GM23338 (cell line): ENCODE measurements around the gene STX1B. TPM values are rescaled to one million over a fixed set of nuclear protein-coding genes. Genes with fewer than 3 reads are reported as not detected.
A peak's percentile ranks its signal among the peaks of the same experiment; 100 is the strongest.
"Not testable (repeated sequence)": the region's sequence is repeated elsewhere in the genome, so short reads cannot be mapped to it uniquely, and the experiment has no call there.

Experiments used
- ATAC-seq: fragments of 200-7000 bp; cut with Tn5 transposase; 3 replicates; pipeline ENCODE4 v1.9.1; 2020
- DNase-seq: peaks from one replicate; pipeline ENCODE4 v3.0.0-alpha.2; 2015; ENCODE audit warnings: low spot score
- H2AFZ ChIP-seq: fragments of 200-600 bp; sonication (generic); 2 replicates; pipeline ENCODE4 v1.8.0; 2016; ENCODE audit warnings: antibody characterized with exemption, mild to moderate bottlenecking, moderate library complexity
- H3F3A ChIP-seq: fragments of 200-600 bp; sonication (generic); replicated peaks from 2 replicates; pipeline ENCODE4 v1.8.0; 2017; ENCODE audit warnings: antibody characterized with exemption, mixed run types, low read depth
- H3K27ac ChIP-seq: fragments of 200-600 bp; sonication (generic); 2 replicates; pipeline ENCODE4 v1.6.1; 2016; ENCODE audit warnings: low read depth
- H3K27me3 ChIP-seq: fragments of 200-600 bp; sonication (generic); 2 replicates; pipeline ENCODE4 v1.8.0; 2016; ENCODE audit warnings: mild to moderate bottlenecking, mixed run types, moderate library complexity; ENCODE audit not compliant: insufficient read depth
- H3K36me3 ChIP-seq: fragments of 200-600 bp; sonication (generic); 2 replicates; pipeline ENCODE4 v1.8.0; 2016; ENCODE audit warnings: mild to moderate bottlenecking; ENCODE audit not compliant: insufficient read depth
- H3K4me1 ChIP-seq: fragments of 200-600 bp; sonication (generic); 2 replicates; pipeline ENCODE4 v1.8.0; 2016; ENCODE audit warnings: mild to moderate bottlenecking, moderate library complexity; ENCODE audit not compliant: insufficient read depth
- H3K4me2 ChIP-seq: fragments of 200-600 bp; sonication (generic); 2 replicates; pipeline ENCODE4 v1.7.1; 2017; ENCODE audit warnings: mixed run types
- H3K4me3 ChIP-seq: fragments of 200-600 bp; sonication (generic); 2 replicates; pipeline ENCODE4 v1.6.1; 2016; ENCODE audit warnings: mixed run types
- H3K79me2 ChIP-seq: fragments of 200-600 bp; sonication (generic); replicated peaks from 2 replicates; pipeline ENCODE4 v1.8.0; 2017; ENCODE audit warnings: mild to moderate bottlenecking; ENCODE audit not compliant: insufficient read depth
- H3K9me2 ChIP-seq: fragments of 200-600 bp; sonication (generic); 2 replicates; pipeline ENCODE4 v1.8.0; 2017; ENCODE audit not compliant: insufficient read depth
- H4K20me1 ChIP-seq: fragments of 200-600 bp; sonication (generic); replicated peaks from 2 replicates; pipeline ENCODE4 v1.8.0; 2017; ENCODE audit warnings: mild to moderate bottlenecking; ENCODE audit not compliant: insufficient read depth
- H3K27ac Mint-ChIP-seq: 2 replicates; pipeline ENCODE4 v1.8.0; 2020; ENCODE audit warnings: inconsistent platforms, mild to moderate bottlenecking, moderate library complexity, mixed read lengths
- H3K27me3 Mint-ChIP-seq: 3 replicates; pipeline ENCODE4 v1.8.0; 2022; ENCODE audit warnings: low read depth, mild to moderate bottlenecking, moderate library complexity, mixed read lengths, inconsistent platforms; ENCODE audit not compliant: insufficient read depth, poor library complexity
- H3K36me3 Mint-ChIP-seq: 3 replicates; pipeline ENCODE4 v1.8.0; 2021; ENCODE audit warnings: low read depth, mild to moderate bottlenecking, inconsistent platforms, moderate library complexity, mixed read lengths
- H3K4me1 Mint-ChIP-seq: 3 replicates; pipeline ENCODE4 v1.8.0; 2020; ENCODE audit warnings: mild to moderate bottlenecking, inconsistent platforms, mixed read lengths
- H3K4me3 Mint-ChIP-seq: 3 replicates; pipeline ENCODE4 v1.8.0; 2021; ENCODE audit warnings: moderate library complexity, mild to moderate bottlenecking, inconsistent platforms, mixed read lengths
- H3K9me3 Mint-ChIP-seq: 3 replicates; pipeline ENCODE4 v1.8.0; 2020; ENCODE audit warnings: moderate library complexity, mild to moderate bottlenecking, inconsistent platforms, mixed read lengths
- CTCF ChIP-seq, 2 experiments: fragments of 200-600 bp in 1 of 2; sonication (generic) in 1 of 2; conservative IDR thresholded peaks; 2 replicates each; pipeline versions ENCODE4 v1.5.1 to v1.6.1; 2016 to 2017; ENCODE audit warnings: antibody characterized with exemption in 2 of 2, low read depth in 2 of 2, mild to moderate bottlenecking in 2 of 2, moderate library complexity in 1 of 2
- EZH2phosphoT487 ChIP-seq: fragments of 200-600 bp; sonication (generic); IDR thresholded peaks from one replicate; pipeline ENCODE4 v1.8.1; 2018; ENCODE audit warnings: antibody characterized with exemption; ENCODE audit not compliant: unreplicated experiment
- JUNB ChIP-seq: IDR thresholded peaks from one replicate; pipeline ENCODE4 v1.6.1; 2016; ENCODE audit warnings: antibody characterized with exemption; ENCODE audit not compliant: unreplicated experiment
- NANOG ChIP-seq: IDR thresholded peaks from 2 replicates; pipeline ENCODE4 v1.6.1; 2016; ENCODE audit warnings: antibody characterized with exemption, borderline replicate concordance
- STAT1 ChIP-seq: IDR thresholded peaks from one replicate; pipeline ENCODE4 v1.6.1; 2016; ENCODE audit warnings: antibody characterized with exemption; ENCODE audit not compliant: unreplicated experiment
- polyA plus RNA-seq: library from polyadenylated mRNA; unstranded; fragments of >200 nt; fragmentation: Nextera tagmentation; extraction: Ambion mirVana; gene quantifications from 2 replicates; pipeline ENCODE4 v1.2.1, GENCODE V29; 2016
- total RNA-seq: library from RNA; depleted of rRNA; stranded (reverse); fragments of >200 nt; shearing (Covaris generic); gene quantifications from 2 replicates; pipeline ENCODE4 v1.2.3, GENCODE V29; 2014
- TF ChIP-seq, protein P1 (sequence below): IDR thresholded peaks from one replicate; pipeline ENCODE4 v1.6.1; 2018; ENCODE audit warnings: antibody characterized with exemption; ENCODE audit not compliant: unreplicated experiment

STX1B gene
- total and polyA plus RNA-seq, 2 experiments from 2014 or later = 1.7 to 9.5 TPM

- TF ChIP-seq STAT1 = no peak
- TF ChIP-seq CTCF (conservative IDR thresholded peaks at IDR 0.05; ENCODE audit: low read depth in 2 of 2) = no peak
- TF ChIP-seq, protein P1, sequence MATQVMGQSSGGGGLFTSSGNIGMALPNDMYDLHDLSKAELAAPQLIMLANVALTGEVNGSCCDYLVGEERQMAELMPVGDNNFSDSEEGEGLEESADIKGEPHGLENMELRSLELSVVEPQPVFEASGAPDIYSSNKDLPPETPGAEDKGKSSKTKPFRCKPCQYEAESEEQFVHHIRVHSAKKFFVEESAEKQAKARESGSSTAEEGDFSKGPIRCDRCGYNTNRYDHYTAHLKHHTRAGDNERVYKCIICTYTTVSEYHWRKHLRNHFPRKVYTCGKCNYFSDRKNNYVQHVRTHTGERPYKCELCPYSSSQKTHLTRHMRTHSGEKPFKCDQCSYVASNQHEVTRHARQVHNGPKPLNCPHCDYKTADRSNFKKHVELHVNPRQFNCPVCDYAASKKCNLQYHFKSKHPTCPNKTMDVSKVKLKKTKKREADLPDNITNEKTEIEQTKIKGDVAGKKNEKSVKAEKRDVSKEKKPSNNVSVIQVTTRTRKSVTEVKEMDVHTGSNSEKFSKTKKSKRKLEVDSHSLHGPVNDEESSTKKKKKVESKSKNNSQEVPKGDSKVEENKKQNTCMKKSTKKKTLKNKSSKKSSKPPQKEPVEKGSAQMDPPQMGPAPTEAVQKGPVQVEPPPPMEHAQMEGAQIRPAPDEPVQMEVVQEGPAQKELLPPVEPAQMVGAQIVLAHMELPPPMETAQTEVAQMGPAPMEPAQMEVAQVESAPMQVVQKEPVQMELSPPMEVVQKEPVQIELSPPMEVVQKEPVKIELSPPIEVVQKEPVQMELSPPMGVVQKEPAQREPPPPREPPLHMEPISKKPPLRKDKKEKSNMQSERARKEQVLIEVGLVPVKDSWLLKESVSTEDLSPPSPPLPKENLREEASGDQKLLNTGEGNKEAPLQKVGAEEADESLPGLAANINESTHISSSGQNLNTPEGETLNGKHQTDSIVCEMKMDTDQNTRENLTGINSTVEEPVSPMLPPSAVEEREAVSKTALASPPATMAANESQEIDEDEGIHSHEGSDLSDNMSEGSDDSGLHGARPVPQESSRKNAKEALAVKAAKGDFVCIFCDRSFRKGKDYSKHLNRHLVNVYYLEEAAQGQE = no peak
- no peak for TF ChIP-seq JUNB
- no peak for TF ChIP-seq EZH2phosphoT487
Observed at GRCh38 chr16:31020536-31020935, 10.1 kb upstream of the STX1B start (continued).

GRCh38 chr16:31017756-31018155 lies 7.3 kb upstream of the STX1B start:
- H3K27ac ChIP-seq = not testable (repeated sequence)

GRCh38 chr16:31016018-31016417 lies 5.6 kb upstream of the STX1B start:
- H3K36me3 Mint-ChIP-seq = no peaks in the 10 kb centered on the region
- H4K20me1 ChIP-seq = no peaks in the 10 kb centered on the region
- TF ChIP-seq NANOG (no peak), CTCF (conservative IDR thresholded peaks at IDR 0.05; ENCODE audit: low read depth in 2 of 2) (peak in 1 of 2 experiments; percentile 58; a peak in 2 of 4 replicates)
- DNase-seq (no peak), ATAC-seq (peak; percentile 68)
- H3K27me3 Mint-ChIP-seq = peaks cover 23% of the 10 kb centered on the region
- no peaks in the 10 kb centered on the region for H3K27me3 ChIP-seq
- no peaks in the 10 kb centered on the region; the same call in 1 of the 2 replicates for H3K4me1 ChIP-seq
- H3K27ac Mint-ChIP-seq = no peak overlapping the region
- no peaks in the 10 kb centered on the region for H3K79me2 ChIP-seq
- H3K4me3 ChIP-seq = no peak overlapping the region
- no peak overlapping the region for H3K4me2 ChIP-seq
- no peaks in the 10 kb centered on the region for H3K9me2 ChIP-seq
- no peaks in the 10 kb centered on the region for H3K36me3 ChIP-seq
- H3K4me3 Mint-ChIP-seq = no peak overlapping the region; the same call in 2 of the 3 replicates
- H3F3A ChIP-seq = no peaks in the 10 kb centered on the region
- H3K9me3 Mint-ChIP-seq = no peaks in the 10 kb centered on the region; the same call in 2 of the 3 replicates
- H3K4me1 Mint-ChIP-seq = peaks cover 4% of the 10 kb centered on the region; the same call in 2 of the 3 replicates
- no peak overlapping the region for H3K27ac ChIP-seq
- no peak overlapping the region for H2AFZ ChIP-seq

More at GRCh38 chr16:31017756-31018155, 7.3 kb upstream of the STX1B start:
- H3K27me3 Mint-ChIP-seq = peaks cover 13% of the 10 kb centered on the region
- not testable (repeated sequence) for H3K4me2 ChIP-seq, H3K4me3 ChIP-seq, H2AFZ ChIP-seq, H3K4me1 Mint-ChIP-seq, H3K9me2 ChIP-seq, H4K20me1 ChIP-seq, DNase-seq, H3K4me3 Mint-ChIP-seq, H3K9me3 Mint-ChIP-seq, H3K36me3 Mint-ChIP-seq, ATAC-seq, H3K36me3 ChIP-seq, H3K79me2 ChIP-seq, H3K4me1 ChIP-seq, H3K27me3 ChIP-seq, H3F3A ChIP-seq, H3K27ac Mint-ChIP-seq

GRCh38 chr16:31013292-31013691 lies 2.9 kb upstream of the STX1B start:
- H3K79me2 ChIP-seq, ATAC-seq: not testable (repeated sequence)

GRCh38 chr16:31011815-31012214 lies 1.4 kb upstream of the STX1B start:
- not testable (repeated sequence) for H3K4me1 ChIP-seq, H3K27ac Mint-ChIP-seq, H3F3A ChIP-seq, H3K4me2 ChIP-seq, DNase-seq, H3K36me3 Mint-ChIP-seq, H4K20me1 ChIP-seq, H3K9me3 Mint-ChIP-seq, ATAC-seq, H3K36me3 ChIP-seq, H3K79me2 ChIP-seq, H3K9me2 ChIP-seq, H3K27ac ChIP-seq, H3K4me3 ChIP-seq, H2AFZ ChIP-seq, H3K27me3 ChIP-seq
- Mint-ChIP-seq H3K27me3 (peaks cover 32% of the 10 kb centered on the region), H3K4me3 (peak overlapping the region; percentile 76), H3K4me1 (peaks cover 20% of the 10 kb centered on the region)

More at GRCh38 chr16:31013292-31013691, 2.9 kb upstream of the STX1B start:
- H3K27ac Mint-ChIP-seq, H3K4me3 Mint-ChIP-seq, H3F3A ChIP-seq, H3K27me3 ChIP-seq, H2AFZ ChIP-seq, H3K9me2 ChIP-seq, H3K4me2 ChIP-seq, H3K27ac ChIP-seq, DNase-seq, H3K36me3 ChIP-seq, H3K9me3 Mint-ChIP-seq, H3K36me3 Mint-ChIP-seq, H3K4me1 ChIP-seq, H3K4me3 ChIP-seq, H4K20me1 ChIP-seq: not testable (repeated sequence)
- Mint-ChIP-seq H3K27me3 (peaks cover 28% of the 10 kb centered on the region), H3K4me1 (peaks cover 17% of the 10 kb centered on the region)
